ENCODE results near the gene SPTLC1.

SPTLC1 gene

DNA sequence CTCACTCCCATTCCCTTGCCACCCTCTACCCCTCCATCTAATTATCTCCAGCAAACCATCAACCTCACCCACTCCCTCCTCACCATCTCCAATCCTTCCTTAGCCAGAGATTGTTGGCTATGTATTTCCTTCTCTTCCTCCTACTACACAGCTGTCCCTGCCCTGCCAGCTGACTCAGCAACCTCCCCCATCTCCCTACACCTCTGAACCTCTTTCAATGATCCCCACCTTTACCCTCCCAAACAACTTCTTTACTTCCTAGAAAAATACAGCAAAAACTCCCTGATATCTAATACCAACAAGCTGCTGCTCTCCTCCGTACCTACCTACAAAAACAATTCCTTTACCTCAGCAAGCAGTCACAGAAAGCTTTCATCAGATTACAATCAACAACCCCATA, 37.3 kb downstream of the SPTLC1 start:
- no peak for DNase-seq

DNA sequence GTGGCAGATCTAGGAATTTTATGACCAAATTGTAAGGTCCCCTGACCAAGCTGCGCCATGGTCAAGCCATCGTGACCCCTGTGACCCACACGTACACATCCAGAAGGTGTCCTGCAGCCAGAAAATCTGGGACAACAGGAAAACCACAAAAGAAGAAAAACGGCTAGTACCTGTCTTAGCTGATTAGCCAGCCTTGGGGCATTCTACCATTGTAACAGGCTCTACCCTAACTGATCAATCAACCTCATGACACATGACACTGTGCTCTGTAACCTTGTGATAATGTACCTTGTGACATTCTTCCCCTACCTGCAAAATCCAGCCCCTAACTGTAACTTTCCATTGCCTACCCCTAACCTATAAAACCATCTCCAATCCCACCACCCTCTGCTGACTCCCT, 43.6 kb downstream of the SPTLC1 start:
- no peak for DNase-seq

DNA sequence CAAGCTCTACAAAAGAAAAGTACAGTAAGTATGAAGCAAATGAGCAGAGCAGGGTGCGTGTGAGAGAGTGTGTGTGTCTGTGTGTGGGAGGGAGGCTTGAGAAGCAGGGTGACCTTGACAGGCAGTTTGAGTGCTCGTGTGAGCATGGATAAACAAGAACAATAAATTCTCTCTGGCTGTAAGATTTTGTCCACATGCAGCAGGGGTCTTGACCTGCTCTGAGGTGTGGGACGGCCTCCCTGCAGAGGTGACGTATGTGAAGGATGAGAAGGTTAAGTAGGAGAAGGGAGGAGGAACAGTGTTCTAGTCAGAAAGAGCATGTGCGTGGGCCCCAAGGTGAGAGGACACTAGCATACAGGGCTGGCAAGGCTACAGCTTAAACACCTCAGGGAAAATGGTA, 49.0 kb downstream of the SPTLC1 start:
- no peak for DNase-seq

DNA sequence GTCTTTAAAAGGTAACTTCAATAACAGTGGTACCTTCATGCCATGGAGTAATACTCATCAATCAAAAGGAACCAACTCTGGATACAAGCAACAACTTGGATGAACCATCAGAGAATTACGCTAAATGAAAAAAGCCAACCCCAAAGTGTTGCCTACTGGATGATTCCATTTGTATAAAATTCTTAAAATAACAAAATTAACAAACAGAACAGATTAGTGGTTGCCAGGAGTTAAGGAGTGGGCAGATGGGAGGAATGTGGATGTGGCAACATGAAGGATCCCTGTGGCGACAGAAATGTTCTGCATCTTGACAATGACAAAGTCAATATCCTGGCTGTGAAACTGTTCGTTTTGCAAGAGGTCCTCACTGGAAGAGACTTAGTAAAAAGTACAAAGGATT, 50.5 kb downstream of the SPTLC1 start:
- DNase-seq: no peak

DNA sequence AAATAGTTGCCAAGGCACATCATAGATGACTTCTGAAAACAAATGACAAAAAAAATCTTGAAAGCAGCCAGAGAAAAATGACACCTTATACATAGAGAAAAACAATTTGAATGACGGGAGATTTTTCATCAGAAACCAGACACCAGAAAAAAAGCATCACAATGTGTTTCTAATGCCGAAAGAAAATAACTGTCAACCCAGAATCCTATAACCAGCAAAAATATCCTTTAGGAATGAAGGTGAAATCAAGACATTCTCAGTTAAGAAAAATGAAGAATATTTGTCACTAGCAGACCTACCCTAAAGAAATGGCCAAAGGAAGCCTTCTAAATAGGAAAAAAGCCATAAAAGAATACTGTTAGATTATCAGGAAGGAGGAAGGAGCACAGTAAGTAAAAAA, 54.0 kb downstream of the SPTLC1 start:
- no peak for DNase-seq

DNA sequence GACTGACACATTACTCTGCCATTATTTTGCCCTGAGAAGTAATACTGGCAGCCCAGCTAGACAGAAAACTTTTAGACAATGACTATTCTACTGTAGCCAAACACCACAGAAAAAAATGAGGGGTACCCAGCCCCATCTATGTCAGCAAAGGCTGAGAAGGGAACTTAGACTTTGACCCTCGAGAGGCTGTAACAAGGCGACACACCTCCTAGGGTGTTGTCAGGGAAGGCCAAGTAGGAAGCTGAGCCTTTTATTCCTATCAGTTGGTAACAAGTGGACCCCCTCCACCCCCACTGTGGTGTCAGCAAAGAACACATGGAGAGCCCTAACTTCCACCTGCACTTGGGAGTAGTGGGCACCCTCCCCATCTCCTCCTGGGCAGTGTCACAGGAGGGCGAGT, 55.6 kb downstream of the SPTLC1 start:
- no peak for DNase-seq

DNA sequence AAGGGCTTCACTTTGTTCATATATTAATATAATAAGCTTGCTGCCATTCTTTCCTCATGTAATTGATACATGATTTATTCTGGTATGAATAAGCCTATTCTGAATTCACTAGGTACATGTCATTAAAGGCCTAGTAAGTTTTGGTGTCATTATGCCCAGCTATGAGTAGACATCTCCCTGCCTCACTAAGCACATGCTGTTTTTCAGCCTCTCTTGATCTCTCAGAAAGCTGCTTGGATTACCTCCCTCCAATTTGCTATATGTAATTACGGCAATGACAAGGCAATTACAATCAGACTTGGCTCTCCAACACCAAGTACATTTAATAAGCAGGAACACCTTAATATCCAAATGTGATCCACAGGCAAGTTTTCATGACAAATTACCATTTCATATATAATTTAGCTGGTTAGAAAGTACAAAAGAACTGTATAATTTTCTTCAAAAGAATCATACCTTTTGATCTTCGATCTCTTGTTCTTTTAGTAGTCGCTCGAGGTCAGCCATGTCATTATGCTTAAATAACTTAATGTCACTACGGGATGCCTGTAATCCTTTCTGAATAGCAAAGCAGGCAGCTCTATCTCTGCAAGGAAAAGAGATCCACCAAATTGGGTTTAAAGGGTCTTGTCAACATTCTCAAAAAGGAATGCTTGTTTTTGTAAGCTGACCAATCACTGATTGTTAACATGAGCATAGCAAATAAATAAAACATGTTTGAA, 56.3 kb downstream of the SPTLC1 start:
- DNase-seq: no peak

DNA sequence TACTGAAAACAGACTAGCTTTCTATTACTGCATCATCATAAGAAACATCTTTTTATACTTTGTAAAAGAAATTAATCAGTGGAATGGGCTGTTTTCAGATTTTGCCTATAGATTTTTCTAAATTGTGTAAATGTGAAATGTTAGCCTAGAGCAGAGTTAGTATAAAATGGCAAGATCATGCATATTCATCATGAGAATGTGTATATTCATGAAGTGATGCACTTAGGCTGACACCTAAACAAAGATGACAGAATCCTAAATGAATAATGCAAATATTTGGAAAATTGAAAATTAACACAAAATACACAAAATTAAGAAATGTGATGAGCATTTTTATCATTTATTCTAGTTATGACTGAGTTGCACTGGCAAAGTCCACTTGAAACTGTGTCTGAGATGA, 57.2 kb downstream of the SPTLC1 start:
- DNase-seq: no peak

DNA sequence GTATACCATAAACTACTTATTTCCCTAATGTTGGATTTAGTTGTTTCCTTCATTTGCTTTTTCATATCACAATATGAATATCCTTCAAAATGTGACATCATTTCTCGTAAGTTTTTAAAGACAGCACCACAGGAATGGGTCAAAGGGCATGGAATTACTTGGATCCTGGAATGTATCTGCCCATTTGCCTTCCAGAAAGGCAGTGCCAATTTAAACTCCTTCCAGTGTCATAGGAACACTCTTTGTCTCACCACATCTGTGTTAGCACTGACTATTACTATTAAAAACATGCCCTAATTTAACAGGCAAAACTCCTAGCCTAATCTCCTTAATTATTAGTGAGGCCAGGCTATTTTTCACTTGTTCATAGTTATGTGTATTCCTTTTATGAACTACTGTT, 58.0 kb downstream of the SPTLC1 start:
- no peak for DNase-seq

DNA sequence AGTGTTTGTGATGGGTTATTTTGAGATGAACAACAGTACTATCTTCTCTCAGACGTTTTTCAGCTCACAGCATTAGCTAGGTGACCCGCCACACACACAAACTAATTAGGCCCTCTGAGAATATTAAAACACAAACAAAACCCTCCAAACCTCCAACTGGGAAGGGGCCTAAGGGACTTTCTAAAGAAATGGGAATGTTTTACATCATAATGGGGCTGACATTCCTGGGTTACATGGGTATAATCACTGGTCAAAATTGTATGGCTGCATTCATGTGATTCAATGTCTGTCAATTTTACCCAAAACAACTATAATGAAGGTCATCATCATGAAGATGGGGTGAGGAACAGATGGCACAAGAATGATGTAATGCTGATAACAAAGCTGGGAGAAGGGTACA, 59.6 kb downstream of the SPTLC1 start:
- no peak for DNase-seq

DNA sequence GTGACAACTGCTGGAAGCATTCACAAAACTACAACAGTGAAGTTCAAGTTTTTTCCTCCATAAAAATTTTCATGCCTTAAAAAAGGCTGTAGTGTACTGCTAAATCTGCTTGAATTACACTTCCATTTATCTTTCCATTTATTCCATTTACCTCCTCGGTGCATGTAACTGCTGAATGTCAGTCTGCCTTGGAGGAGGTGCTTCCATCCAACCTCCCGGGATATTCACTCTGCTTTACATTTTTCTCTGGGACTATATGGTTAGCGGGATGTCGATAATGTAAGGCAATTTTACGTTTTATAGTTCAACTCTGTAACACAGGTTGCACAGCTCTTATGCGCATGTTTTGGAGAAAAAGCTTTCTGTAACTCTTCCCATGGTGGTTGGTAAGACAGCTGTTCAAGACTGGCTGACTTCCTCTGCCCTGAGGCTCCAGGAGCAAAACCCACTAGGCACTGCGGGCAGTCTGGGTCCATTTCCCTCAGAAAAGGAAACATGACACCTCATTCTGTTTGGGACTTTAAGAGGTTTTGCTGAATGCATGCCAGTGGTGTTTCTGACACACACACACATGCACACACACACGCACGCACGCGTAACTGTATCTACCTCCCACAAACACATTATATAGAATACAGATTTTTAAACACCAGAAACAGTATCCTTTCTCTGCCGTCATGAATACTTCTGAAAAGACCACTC, 66.1 kb downstream of the SPTLC1 start:
- no peak for DNase-seq

DNA sequence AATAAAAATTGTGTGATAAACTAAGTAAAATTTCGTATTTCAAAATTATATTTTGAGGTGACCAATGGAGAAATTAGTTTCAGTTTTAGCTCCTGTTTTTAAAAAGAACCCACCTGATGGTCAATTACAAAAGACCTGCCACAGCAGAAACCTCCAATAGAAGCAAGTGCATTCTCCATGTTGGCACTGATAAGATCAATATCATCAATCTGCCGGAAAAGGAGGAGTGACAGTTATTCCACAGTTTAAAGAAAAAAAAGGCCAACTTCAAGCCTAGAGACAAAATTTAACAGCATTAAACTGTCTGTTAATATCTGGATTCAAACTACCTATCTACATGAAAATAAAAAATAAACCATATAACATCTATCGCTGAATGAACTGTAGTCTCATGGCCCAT, 67.7 kb downstream of the SPTLC1 start:
- DNase-seq: no peak

DNA sequence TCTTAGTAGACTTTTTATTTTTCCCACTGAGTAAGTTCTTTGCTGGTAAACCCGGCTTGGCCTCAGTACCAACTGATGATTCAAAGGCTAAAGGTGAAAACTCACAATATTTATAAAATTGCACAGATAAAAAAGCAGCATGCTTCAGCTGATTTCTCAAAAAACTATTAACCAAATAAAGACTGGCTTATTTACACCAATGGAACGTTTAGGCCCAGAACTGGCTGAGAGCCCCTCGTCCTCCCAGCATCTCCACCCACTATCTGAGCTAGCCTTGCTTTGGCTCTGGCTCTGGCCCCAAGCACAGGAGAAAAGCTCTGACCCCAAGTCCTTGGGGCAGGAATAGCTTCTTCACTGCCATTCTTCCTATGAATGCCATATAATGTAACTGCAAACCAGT, 68.5 kb downstream of the SPTLC1 start:
- no peak for DNase-seq

DNA sequence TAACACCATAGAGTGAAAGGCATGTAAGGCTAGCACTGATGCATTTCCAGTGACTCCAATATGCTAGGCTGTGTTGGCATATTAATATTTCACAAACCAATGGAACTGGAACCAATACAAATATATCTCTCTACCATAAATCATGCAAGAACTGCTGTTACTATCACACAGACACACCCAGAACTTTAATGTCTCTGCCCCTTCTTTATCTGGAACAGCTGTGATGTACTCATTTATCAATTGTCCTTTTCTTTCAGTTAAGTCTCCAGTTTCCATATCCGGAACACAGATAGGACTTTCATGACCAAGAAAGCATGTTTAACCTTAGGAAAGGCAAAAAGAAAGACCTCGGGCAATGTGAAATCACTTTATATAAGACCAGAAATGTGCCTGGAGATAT, 70.3 kb downstream of the SPTLC1 start:
- no peak for DNase-seq

DNA sequence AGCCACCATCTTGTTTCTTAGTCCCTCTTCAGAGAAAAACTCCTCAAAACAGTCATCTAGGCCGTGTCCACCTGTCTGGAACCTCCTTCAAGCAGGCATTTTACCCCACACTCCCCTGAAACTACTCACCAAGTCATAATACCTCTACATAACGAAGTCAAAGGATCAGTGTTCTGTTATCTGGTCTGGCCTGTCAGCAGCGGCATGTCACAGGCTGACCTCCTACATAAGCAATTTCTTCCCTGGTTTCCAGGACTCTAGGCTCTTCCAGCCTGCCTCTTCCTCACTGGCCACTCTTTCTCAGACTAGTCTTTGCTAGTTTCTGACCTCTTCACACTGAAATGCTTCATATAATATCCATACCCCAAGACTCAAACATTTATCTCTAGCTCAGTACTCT, 72.2 kb downstream of the SPTLC1 start:
- DNase-seq: no peak

DNA sequence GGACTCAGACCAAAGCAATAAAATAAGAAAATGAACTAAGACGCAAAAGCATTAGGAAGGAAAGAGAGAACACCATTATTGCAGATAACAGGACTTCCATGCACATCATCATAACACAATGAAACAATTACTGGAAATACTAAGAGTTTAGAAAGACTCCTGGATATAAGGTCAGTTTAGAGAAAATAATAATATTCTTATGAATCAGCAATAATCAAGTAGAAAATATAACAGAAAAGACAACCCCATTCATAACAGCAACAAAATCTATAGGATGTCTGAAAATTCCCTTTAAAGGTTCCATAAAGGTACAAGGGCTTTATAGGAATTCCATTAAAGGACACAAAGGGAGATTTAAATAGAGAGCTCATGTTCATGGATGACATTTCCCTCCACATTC, 73.0 kb downstream of the SPTLC1 start:
- no peak for DNase-seq

DNA sequence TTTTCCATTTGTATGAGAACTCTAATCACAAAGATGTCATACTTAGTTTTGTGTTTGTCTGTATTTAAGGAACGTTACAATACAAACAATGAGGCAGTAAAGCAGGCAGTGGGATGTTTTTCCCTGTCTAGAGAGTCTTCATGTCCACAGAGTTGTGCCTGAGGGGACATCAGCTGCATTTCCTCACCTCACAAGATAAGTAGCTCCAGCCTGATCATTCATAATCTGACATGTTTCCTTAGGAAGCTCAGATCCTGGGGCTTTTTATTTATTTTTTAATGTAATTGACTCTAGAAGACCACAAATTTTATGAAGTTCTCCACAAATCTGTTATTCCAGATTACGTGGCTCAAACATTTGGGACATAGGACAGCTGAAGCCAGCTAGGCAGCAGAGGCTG, 78.5 kb downstream of the SPTLC1 start:
- DNase-seq: no peak

DNA sequence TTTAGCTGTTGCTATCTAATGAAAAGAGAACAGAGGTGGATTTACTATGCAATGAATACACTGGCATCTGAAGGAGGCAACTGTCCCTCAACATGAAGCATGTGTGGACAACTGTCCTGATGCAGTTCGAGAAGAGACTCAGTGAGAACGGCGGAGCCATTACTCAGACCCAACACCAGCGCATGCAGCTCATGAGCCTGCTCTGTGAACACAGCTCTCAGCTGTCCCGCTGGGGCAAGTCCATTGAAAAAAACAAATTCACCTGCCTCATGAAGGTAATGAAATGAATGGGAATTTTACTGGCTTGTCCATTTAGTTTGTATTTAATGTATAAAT, 78.8 kb downstream of the SPTLC1 start:
- no peak for DNase-seq

DNA sequence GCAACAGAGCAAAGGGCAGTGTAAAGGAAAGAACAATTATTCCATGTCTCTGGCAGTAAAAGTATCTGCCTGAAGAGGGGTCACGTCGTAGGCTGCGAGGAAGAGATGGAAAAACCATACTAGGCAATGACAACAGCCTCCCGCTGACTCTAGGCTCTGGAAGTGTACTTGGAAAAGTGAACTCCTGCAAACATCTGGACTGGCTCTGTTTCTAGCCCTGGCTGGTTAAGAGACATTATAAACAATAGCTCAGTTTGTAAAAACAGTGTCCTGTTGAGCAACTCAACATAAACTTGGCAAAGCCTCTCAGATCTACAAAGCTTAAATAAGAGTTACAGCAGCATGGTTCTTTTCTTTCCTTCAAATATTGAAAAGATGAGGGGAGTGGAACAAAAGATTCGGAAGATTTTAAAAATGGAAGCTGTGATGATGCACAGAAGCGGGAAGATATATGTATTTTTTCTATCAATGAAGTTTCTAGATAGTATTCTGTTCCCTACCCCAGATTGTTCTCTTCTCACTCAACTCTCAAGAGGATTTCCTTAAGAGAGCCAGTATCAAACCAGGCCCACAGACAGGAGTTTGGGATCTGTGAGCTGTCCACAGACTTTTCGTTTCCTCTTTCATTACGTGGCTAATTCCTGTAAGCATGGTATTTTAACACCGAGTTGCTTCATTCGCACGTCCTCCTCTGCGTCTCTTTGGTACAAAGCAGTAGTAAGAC, 79.4 kb downstream of the SPTLC1 start:
- DNase-seq: no peak

DNA sequence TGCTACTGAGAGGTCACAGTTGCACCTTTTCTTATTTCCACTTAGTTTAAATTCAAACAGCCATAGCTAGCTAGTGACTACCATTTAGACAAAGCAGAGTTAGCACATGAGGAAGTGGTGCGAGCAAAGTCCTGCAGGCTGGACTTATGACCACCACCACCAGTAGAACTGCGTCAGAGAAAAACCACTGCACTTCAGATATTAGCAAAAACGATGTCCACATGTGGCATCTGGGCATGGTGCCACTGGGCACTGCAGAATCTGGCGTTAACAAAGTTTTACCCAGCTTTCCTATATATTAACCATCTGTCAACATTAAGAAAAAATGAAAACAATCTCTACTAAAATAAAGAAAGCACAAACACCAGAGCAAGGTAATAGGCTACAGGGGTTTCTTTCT, 80.1 kb downstream of the SPTLC1 start:
- no peak for DNase-seq

DNA sequence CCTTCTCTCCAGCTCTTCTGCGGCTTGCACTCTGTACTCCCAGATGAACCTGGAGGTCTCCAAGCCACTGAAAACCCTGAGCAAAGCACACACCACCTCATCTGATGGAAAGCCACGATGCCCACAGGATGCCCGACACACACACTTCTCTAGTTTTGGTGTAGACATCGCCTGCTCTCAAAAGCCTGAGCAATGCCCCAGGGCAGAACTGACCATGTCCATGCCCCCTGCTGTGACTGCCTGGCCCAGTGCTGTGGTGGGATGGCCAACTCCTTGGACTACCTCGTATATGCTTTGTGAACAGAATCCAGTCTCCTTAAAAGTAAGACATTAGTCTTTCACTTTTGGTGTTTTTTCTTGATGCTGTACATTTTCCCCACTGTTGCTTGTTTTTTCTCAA, 81.2 kb downstream of the SPTLC1 start:
- no peak for DNase-seq

DNA sequence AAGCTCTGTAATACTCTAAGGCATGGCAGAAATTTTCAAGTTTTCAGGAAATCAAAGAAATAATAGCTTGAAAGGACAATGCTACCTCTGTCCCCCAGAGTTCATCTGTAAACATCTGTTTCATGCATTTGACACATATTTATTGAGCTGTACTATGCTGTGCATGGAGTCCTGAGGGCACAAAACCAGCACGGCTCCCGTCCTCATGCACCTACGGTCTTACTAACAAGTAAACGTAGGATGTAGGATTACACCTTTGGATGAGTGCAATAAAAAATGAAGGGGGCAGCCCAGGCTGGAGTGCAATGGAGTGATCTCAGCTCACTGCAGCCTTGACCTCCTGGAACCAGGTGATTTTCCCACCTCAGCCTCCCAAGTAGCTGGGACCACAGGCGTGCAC, 81.9 kb downstream of the SPTLC1 start:
- DNase-seq: no peak

DNA sequence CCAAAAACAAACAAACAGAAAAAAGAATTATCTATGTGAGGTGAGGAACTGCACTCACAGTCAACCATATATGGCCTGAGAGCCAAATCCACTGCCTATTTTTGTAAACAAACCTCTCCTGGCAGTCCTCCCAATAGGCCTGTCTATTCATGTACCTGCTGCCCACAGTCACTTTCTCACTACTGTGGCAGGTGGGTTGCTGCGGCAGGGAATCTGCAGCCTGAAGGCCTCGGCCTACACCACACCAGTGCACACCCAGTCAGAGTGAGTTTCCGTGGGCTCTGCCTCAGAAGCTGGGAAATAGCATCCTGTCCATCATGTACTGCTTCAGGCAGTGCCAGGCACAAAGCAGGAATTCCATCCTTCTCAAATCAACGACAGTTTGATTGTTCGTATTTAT, 82.3 kb downstream of the SPTLC1 start:
- no peak for DNase-seq

DNA sequence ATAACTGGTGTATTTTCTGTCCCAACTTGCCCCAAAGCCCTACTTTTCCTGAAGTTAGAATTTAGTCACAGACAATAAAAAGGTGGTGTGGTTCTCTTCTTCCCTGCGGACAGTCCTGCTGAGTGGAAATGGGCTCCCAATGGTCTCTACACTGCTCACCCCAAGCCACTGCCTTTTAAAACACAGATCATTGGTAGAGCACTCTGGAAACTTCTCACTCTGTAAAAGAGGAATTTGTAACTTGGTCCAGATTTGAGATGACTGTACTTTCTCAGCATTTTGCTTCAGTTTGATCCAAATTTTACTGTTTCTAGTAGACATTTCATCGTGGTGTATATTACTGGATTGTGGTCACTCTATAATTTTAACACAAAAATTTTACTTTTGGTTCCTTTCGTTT, 84.8 kb downstream of the SPTLC1 start:
- DNase-seq: no peak

All from T-helper 1 cell (primary cell).